Stimulated activated memory B cell treated with anti-CD40 and anti-IgM and Interleukin-4, amounts not matched to agents 10 μg/mL and 1 μg/mL and 100 μg/mL, for 72 hours (primary cell): ENCODE results near the gene CDH4.

Experiments used
- ATAC-seq: fragments of 150-1000 bp; cut with Tn5 transposase; 2 replicates; pipeline ENCODE4 v1.10.0; 2021
- H3K27ac Mint-ChIP-seq: one replicate; pipeline ENCODE4 v1.8.0; 2022; ENCODE audit warnings: mild to moderate bottlenecking, mixed read lengths
- H3K27me3 Mint-ChIP-seq: one replicate; pipeline ENCODE4 v1.8.0; 2022; ENCODE audit warnings: mixed read lengths
- H3K36me3 Mint-ChIP-seq: one replicate; pipeline ENCODE4 v1.8.0; 2022; ENCODE audit warnings: mixed read lengths
- H3K4me1 Mint-ChIP-seq: one replicate; pipeline ENCODE4 v1.8.0; 2022; ENCODE audit warnings: mixed read lengths
- H3K4me3 Mint-ChIP-seq: one replicate; pipeline ENCODE4 v1.8.0; 2022; ENCODE audit warnings: mild to moderate bottlenecking, moderate library complexity, mixed read lengths
- H3K9me3 Mint-ChIP-seq: one replicate; pipeline ENCODE4 v1.8.0; 2022; ENCODE audit warnings: mixed read lengths

Gene CDH4

DNA sequence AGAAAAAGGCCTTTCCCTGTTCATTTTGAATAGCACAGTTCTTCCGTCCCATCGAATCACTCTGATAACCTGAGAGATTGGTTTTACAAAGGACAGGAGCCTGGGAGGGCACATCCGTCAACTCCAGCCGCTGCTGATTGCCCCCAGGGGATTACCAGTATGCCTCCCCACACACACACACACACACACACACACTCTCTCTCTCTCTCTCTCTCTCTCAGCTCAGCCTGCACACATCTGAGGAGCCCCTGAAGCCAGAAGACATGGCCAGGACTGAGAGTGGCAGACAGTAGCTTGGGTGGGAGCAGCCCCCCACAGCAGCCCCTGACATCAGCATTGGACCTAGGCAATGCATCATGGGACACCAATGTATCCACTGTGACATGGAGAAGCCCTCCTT is 13.2 kb upstream of the CDH4 start:
- no peak for ATAC-seq
- H3K4me3 Mint-ChIP-seq = no peak overlapping the region
- H3K9me3 Mint-ChIP-seq = peaks cover 12% of the 10 kb centered on the region
- no peaks in the 10 kb centered on the region for H3K27me3 Mint-ChIP-seq
- H3K36me3 Mint-ChIP-seq = no peaks in the 10 kb centered on the region
- no peak overlapping the region for H3K27ac Mint-ChIP-seq
- H3K4me1 Mint-ChIP-seq = no peaks in the 10 kb centered on the region

DNA sequence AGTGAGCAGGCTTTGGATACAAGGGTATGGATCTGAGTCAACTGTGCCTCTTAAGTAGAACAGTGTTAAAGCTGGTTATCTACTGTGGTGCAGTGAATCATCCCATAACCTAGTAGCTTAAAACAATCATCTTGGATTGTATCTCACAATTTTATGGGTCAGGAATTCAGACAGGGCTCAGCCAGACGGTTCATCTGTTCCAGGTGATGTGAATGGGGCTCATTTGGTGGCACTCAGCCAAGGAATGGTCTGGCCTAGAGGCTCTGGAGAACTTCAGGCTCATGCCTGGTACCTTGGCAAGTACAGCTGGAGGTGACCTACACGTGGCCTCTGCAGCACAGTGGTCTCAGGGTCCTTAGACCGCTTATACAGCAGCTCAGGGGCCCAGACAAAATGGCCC is 11.2 kb upstream of the CDH4 start:
- no peak for ATAC-seq
- H3K27me3 Mint-ChIP-seq = no peaks in the 10 kb centered on the region
- H3K4me1 Mint-ChIP-seq = no peaks in the 10 kb centered on the region
- H3K27ac Mint-ChIP-seq = no peak overlapping the region
- no peaks in the 10 kb centered on the region for H3K36me3 Mint-ChIP-seq
- H3K9me3 Mint-ChIP-seq = peaks cover 12% of the 10 kb centered on the region
- H3K4me3 Mint-ChIP-seq = no peak overlapping the region

DNA sequence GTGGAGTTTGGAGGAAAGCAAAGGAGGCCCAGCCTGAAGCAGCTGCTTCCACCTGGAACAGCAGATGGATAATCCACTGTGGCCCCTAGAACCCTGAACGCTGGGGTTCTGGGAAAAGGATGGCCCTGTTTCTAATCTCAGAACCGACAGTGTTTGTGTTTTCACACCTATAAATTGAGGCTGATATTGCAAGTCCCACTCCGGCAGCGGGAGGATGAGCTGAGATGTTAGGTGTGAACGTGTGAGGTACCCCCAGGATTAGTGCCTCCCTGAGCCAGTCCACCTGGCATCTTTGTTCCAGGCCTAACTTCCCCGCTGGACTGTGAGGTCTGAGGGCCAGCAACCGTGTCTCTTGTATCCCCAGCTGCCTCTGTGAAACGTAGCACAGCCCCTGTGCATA is 7.8 kb upstream of the CDH4 start:
- Mint-ChIP-seq H3K9me3 (peaks cover 8% of the 10 kb centered on the region), H3K27ac (no peak overlapping the region), H3K36me3 (no peaks in the 10 kb centered on the region), H3K4me1 (no peaks in the 10 kb centered on the region), H3K4me3 (no peak overlapping the region), H3K27me3 (peaks cover 9% of the 10 kb centered on the region)
- ATAC-seq = no peak

DNA sequence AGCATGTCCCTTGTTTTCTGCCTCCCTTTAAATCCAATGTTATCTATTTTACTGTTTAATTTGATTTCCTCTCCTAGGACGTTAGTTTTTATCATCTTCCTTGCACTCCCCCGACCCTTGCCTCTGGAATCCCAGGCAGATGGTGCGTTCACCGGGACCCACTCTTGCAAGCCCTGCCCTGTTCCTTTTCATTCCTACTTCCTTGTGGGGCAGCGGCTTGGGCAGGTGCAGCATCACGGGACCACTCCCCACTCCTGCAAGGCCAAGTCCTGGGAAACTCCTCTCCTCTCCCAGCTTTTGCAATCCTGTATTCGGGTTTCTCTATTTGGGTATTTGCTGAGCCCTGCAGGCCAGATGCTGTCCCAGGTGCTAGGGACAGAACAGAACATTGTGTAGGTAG is 5.8 kb upstream of the CDH4 start:
- Mint-ChIP-seq H3K4me3 (no peak overlapping the region), H3K36me3 (no peaks in the 10 kb centered on the region), H3K9me3 (no peaks in the 10 kb centered on the region), H3K4me1 (no peaks in the 10 kb centered on the region), H3K27me3 (peaks cover 22% of the 10 kb centered on the region), H3K27ac (no peak overlapping the region)
- no peak for ATAC-seq

DNA sequence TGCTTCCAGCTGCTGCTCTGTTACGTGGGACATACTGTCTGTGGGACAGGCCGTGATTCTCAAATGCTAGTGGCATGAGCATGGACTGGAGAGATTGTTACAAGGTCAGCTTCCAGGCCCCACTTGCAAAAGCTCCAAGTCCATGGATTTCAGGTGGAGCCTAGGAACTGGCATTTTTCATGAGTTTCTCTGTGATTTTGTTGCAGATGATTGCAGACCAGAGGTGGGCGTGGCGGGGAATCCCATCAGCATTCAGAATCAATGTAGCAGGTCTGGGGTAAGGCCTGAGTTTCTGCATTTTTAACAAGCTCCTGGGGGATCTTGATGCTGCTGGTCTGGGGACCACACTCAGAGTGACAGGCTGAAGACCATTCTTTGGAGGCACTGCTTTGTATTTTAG is 2.4 kb upstream of the CDH4 start:
- no peaks in the 10 kb centered on the region for H3K9me3 Mint-ChIP-seq
- H3K27ac Mint-ChIP-seq = no peak overlapping the region
- no peak overlapping the region for H3K4me3 Mint-ChIP-seq
- H3K36me3 Mint-ChIP-seq = no peaks in the 10 kb centered on the region
- peaks cover 38% of the 10 kb centered on the region for H3K27me3 Mint-ChIP-seq
- no peak for ATAC-seq
- H3K4me1 Mint-ChIP-seq = no peaks in the 10 kb centered on the region

DNA sequence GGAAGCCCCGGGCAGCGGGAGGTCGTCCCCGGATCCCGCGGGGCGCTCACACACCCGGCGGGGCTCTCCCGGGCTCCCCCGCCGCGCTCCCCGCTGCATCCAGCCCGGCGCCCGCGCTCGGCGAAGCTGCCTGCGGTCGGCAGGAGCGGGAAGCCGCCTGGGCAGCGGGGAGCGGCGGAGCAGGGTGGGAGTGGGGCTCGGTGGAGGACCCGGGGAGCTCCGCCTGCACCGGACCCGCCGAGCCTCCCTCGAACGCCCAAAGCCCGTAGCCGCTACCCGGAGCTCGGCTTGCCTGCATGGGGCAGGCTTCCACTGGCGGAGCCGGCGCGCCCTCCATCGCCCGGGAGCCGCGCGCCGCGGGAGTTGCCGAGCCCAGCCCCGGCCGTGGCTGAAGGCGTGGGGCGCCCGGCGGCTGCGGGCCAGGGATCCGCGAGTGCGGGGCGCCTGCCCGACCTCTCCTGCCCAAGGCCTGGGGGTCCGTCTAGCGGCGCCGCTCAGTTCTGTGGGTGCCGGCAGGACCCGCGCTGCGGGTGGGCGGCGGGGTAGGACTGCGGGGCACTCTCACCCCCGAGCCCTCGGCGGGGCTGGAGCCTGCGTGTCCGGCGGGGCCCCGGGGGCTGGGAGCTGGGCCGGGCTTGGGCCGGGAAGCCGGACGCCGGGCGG is 671 bp downstream of the CDH4 start:
- Mint-ChIP-seq H3K9me3 (peaks cover 4% of the 10 kb centered on the region), H3K36me3 (no peaks in the 10 kb centered on the region), H3K4me1 (no peaks in the 10 kb centered on the region), H3K27me3 (peaks cover 44% of the 10 kb centered on the region), H3K4me3 (no peak overlapping the region), H3K27ac (no peak overlapping the region)
- ATAC-seq = no peak

DNA sequence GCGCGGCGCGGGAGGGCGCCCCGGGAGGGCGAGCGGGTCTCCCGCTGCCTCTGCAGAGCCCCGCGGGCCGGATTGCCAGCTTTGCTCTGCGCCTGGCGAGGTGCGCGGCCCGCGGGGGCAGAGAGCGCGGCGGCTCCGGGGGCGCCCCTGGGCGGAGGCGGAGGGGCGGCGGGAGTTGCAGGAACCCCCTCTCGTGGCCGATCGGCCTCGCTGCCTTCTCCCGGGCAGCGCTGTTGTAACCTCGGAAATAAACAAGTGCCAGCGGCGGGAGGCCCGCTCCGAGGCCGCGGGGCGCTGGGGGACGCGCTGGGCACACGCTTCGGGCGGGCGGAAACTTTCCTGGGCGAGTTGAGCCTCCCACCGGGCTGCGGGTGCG is 1.2 kb downstream of the CDH4 start:
- no peak for ATAC-seq
- Mint-ChIP-seq H3K36me3 (no peaks in the 10 kb centered on the region), H3K27me3 (peaks cover 38% of the 10 kb centered on the region), H3K27ac (no peak overlapping the region), H3K4me3 (no peak overlapping the region), H3K4me1 (no peaks in the 10 kb centered on the region), H3K9me3 (peaks cover 7% of the 10 kb centered on the region)

DNA sequence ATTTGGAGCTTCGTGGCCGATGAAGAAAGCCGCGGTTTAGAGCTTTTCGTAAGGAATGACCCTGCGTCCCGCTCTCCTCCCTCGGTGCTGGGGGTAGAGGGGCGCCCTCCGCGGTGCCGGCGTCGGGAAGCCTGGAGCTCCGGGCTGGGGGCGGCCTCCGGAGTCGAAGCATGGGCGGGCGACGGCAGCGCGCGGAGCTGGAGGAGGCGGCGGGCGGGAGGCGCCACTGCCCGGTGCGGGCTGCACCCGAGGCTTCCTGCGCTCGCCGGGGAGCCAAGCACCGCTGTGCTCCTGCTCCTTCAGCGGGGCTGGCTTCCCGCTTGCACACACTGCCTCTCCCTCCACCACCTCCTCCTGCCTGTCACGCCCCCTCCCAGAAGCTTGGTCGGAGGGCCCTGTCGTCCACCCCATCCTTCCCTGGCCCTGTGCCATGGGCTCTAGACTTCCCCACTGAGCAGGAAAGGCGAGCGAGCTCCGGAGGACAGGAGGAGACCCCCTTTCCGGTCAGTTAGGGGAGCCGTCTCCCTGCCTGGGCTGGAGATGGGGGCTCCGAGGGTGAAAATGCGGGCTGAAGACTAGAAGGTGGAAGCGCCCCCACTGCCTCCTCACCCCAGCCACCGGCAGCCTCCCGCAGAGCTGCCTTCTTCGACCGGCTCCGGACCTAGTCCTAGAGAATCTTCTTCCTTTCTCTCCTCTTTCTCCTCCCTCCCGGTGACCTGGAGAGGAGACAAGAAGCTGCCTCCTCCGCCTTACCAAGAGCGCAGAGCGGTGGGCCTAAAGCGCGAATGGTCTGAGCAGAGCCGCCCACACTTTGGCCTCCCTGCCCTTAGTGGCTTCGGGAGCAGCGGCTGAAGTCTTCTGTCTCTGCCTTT is 1.8 kb downstream of the CDH4 start:
- Mint-ChIP-seq H3K4me1 (no peaks in the 10 kb centered on the region), H3K36me3 (no peaks in the 10 kb centered on the region), H3K9me3 (peaks cover 13% of the 10 kb centered on the region), H3K27me3 (peaks cover 36% of the 10 kb centered on the region), H3K4me3 (no peak overlapping the region), H3K27ac (no peak overlapping the region)
- ATAC-seq = no peak

DNA sequence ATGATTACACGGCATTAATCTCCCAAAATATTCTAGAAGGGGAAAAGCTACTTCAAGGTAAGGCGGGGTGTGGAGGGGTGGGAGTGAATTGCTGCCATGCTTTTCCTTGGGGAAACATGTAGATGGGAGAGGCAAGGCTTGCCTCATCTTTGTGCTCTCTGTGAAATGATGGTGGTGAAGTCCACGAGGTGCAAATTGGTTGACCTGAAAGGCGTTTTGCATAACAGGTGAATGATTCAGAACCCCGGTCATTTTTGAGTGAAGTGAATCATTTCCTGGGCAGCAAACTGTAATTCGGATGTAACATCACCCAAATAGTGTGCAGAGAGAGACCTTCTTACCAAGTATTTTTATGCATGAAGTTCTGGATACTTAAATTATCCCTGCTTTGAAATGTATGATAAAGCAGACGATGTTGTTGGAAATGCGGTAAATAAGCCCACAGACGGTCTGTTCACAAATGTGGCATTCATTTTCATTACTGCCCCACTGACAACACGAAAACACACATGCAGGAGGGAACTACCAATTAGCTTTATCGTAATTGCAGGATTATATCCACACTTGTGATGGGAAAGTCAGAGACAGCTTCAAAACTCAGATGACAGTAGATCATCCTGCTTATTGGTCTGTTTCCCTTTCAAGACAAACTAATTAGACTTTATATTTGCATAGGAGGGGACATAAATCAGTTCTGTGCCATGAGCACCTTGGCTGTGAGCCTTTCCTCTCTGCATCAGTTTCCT is 3.0 kb downstream of the CDH4 start:
- no peak for ATAC-seq
- H3K4me1 Mint-ChIP-seq = no peaks in the 10 kb centered on the region
- H3K27me3 Mint-ChIP-seq = peaks cover 35% of the 10 kb centered on the region

DNA sequence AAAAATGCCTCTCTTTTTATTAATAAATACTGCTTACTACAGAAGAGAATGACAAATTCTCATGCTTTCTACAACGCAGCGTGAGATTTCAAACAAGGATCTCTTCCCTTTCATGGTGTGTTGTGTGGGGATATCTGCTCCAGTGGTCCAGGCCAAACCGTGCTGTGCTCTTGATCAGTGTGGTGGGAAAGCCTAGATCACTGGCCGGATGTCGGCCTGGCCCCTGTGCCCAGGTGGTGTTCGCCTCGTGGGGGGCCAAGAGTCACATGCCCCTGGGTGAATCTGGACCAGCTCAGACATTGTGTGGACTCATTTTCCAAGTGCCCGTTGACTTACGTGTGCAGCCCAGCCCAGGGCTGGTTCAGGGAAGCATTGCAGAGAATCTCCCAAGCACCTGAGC is 4.3 kb downstream of the CDH4 start:
- Mint-ChIP-seq H3K27ac (no peak overlapping the region), H3K4me3 (no peak overlapping the region), H3K27me3 (peaks cover 22% of the 10 kb centered on the region), H3K4me1 (no peaks in the 10 kb centered on the region), H3K9me3 (peaks cover 19% of the 10 kb centered on the region), H3K36me3 (no peaks in the 10 kb centered on the region)
- no peak for ATAC-seq

More for the DNA sequence above, 3.0 kb downstream of the CDH4 start:
- peaks cover 19% of the 10 kb centered on the region for H3K9me3 Mint-ChIP-seq
- no peak overlapping the region for H3K4me3 Mint-ChIP-seq
- no peak overlapping the region for H3K27ac Mint-ChIP-seq
- H3K36me3 Mint-ChIP-seq = no peaks in the 10 kb centered on the region

DNA sequence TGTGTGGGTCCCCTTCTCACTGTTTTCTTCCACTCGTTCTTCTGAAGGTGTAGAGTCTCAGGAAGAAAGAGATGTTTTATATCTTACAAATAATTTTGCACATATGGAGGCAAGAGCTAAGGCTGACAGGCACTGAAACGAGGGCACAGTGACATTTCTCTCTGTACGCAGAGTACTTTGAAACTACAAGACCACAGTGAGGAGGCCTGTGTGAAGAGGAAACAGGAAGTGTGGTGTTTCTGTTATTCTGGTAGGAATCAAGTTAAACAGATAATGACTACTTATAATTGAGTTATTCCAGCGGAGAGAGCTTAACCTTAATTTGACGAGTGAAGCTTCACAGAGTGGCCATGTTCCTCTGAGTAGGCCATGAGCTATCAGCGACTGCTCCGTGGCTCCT is 4.8 kb downstream of the CDH4 start:
- Mint-ChIP-seq H3K9me3 (peaks cover 19% of the 10 kb centered on the region), H3K27me3 (peaks cover 18% of the 10 kb centered on the region), H3K4me1 (no peaks in the 10 kb centered on the region), H3K36me3 (no peaks in the 10 kb centered on the region), H3K27ac (no peak overlapping the region), H3K4me3 (no peak overlapping the region)
- no peak for ATAC-seq

DNA sequence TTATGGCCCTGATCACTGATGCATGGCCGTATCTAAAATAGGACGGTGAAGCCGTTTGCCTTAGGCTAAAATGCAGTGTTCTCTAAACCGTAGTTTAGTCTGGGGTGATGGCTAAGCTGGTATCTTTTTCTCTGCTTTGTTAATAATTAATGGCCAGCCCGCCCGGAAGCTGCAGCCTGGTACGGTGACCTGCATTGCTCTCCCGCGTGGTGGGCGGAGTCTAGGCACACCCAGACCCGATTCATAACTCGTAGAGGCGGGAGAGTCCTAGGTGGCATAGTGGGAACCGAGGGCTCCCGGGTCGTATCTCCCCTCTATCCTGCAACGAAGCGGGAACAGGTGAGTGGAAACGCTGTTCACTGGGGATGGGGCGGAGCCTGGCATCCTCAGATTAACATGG is 5.5 kb downstream of the CDH4 start:
- Mint-ChIP-seq H3K27ac (no peak overlapping the region), H3K4me1 (no peaks in the 10 kb centered on the region), H3K4me3 (no peak overlapping the region), H3K27me3 (peaks cover 16% of the 10 kb centered on the region), H3K36me3 (no peaks in the 10 kb centered on the region), H3K9me3 (peaks cover 19% of the 10 kb centered on the region)
- no peak for ATAC-seq

DNA sequence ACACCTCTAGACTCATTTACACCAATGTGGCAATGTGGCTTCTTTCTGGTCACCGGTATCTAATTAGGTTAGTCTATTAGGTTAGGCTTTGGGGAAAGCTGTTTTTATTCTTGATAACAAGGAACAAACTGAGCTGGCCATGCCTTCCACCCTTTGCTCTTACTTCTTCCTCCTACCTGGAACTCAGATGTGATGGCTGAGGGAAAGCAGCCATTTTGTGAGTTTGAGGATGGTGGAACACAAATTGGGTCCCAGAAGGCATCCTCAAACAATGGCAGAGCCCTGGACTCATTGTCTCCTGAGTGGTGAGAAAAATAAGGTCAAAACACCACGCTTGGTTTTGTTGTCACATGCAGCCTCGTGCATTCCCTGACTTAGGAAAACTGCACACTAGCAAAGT is 7.7 kb downstream of the CDH4 start:
- H3K4me1 Mint-ChIP-seq = no peaks in the 10 kb centered on the region
- no peaks in the 10 kb centered on the region for H3K36me3 Mint-ChIP-seq
- peaks cover 6% of the 10 kb centered on the region for H3K27me3 Mint-ChIP-seq
- no peak for ATAC-seq
- H3K27ac Mint-ChIP-seq = no peak overlapping the region
- peaks cover 23% of the 10 kb centered on the region for H3K9me3 Mint-ChIP-seq
- no peak overlapping the region for H3K4me3 Mint-ChIP-seq

DNA sequence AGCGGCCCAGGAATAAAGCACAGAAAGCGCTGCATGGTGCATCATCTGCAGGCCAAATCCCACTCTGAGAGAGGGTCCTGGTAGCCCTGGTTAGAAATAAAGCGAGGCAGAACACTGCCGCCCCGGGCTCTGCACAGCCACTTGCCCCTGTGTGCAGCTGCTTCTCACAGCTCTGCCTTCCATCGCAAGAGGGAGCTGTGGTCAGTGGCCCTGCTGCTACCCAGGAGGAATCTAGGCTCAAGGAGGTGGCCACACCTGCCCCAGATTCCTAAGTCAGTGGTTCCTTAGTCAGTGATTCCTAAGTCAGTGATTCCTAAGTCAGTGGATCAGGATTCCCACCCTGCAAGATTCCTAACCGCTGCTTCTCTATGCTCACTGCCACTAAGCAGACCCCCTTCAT is 8.8 kb downstream of the CDH4 start:
- no peak for ATAC-seq
- Mint-ChIP-seq H3K9me3 (peaks cover 23% of the 10 kb centered on the region), H3K36me3 (no peaks in the 10 kb centered on the region), H3K4me1 (no peaks in the 10 kb centered on the region), H3K27ac (no peak overlapping the region), H3K27me3 (peaks cover 1% of the 10 kb centered on the region), H3K4me3 (no peak overlapping the region)

DNA sequence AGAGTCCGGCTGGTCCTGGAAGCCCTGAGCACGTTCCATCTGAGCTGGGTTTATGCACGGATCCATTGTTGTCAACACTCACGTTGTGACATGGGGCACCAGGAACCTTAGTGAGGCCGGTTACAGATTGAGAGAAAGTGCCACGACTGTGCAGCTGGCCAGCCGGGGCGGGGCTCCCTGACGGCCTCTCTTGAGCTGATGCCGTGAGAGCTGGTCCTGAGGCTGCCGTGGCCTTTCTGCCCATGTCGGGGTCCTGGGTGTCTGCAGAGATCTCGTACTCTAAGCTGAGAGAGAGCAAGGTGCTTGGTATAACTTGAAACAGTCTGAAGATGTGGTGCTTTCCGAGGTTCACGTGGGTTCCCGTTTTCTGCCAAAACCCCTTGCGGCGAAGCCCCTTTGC is 10.0 kb downstream of the CDH4 start:
- ATAC-seq = no peak
- Mint-ChIP-seq H3K36me3 (no peaks in the 10 kb centered on the region), H3K4me1 (no peaks in the 10 kb centered on the region), H3K27me3 (peaks cover 11% of the 10 kb centered on the region), H3K27ac (no peak overlapping the region), H3K4me3 (no peak overlapping the region), H3K9me3 (peaks cover 23% of the 10 kb centered on the region)

DNA sequence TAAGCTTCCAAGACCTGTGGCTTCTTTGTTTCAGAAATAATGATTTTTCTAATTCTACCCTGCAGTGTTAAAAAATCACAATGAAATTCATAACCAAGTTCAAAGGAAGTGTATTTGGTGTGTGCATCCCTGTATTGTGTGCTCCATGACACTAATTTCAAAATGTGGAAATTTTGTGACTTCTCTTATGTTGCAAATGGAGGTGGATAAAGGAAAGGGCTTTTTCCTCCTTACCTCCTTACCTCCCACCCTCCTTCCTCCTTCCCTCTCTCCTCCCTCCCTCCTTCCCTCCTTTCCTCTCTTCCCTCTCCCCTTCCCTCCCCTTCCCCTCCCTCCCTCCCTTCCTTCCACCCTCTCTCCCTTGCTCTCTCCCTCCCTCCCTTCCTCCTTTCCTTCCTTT is 10.5 kb downstream of the CDH4 start:
- Mint-ChIP-seq H3K4me3 (no peak overlapping the region), H3K27me3 (peaks cover 11% of the 10 kb centered on the region), H3K36me3 (no peaks in the 10 kb centered on the region), H3K4me1 (no peaks in the 10 kb centered on the region), H3K9me3 (peaks cover 21% of the 10 kb centered on the region), H3K27ac (no peak overlapping the region)
- no peak for ATAC-seq
